ENCODE measurements around the gene CNIH3.

- TF ChIP-seq CTCF (optimal IDR thresholded peaks at IDR 0.05 in 1 of 3, IDR thresholded peaks at IDR 0.05 in 1 of 3, conservative IDR thresholded peaks at IDR 0.05 in 1 of 3; ENCODE audit: extremely low read depth in 1 of 3, insufficient read depth in 2 of 3, low read length in 3 of 3) (no peak), EZH2 (IDR thresholded peaks at IDR 0.05; ENCODE audit: low read length) (no peak)
Observed at GRCh38 chr1:224713228-224713627, 97.1 kb downstream of the CNIH3 start.

All from keratinocyte (primary cell).